Mesenchymal stem cell (in vitro differentiated cells and primary cell): Measurements from ENCODE around the gene NOC2L.

ENCODE experiments used
- DNase-seq: peaks from one replicate; pipeline ENCODE4 v3.0.0-alpha.2; 2013
- H2AFZ ChIP-seq: one replicate; pipeline ENCODE4 v1.6.1; 2013; ENCODE audit warnings: low read depth, mild to moderate bottlenecking, control low read depth, inconsistent platforms, low read length, moderate library complexity
- H2AK5ac ChIP-seq: 2 replicates; pipeline ENCODE4 v1.6.1; 2013; ENCODE audit warnings: low read length, moderate library complexity, mild to moderate bottlenecking, inconsistent platforms; ENCODE audit not compliant: severe bottlenecking
- H2BK120ac ChIP-seq: one replicate; pipeline ENCODE4 v1.6.1; 2013; ENCODE audit warnings: low read depth, mild to moderate bottlenecking, inconsistent platforms, low read length, moderate library complexity
- H2BK12ac ChIP-seq, 2 experiments: one replicate each; pipeline ENCODE4 v1.6.1; 2013; ENCODE audit warnings: inconsistent platforms in 2 of 2, low read length in 2 of 2, mild to moderate bottlenecking in 2 of 2, moderate library complexity in 2 of 2, control low read depth in 1 of 2
- H2BK15ac ChIP-seq: one replicate; pipeline ENCODE4 v1.6.1; 2013; ENCODE audit warnings: mild to moderate bottlenecking, low read depth, inconsistent platforms; ENCODE audit not compliant: poor library complexity, severe bottlenecking
- H2BK5ac ChIP-seq: 2 replicates; pipeline ENCODE4 v1.6.1; 2013; ENCODE audit warnings: low read depth, mild to moderate bottlenecking, low read length, control low read depth, inconsistent platforms; ENCODE audit not compliant: poor library complexity, severe bottlenecking
- H3K14ac ChIP-seq, 2 experiments: one replicate each; pipeline ENCODE4 v1.6.1; 2013; ENCODE audit warnings: inconsistent platforms in 2 of 2, low read length in 2 of 2, control low read depth in 1 of 2, mild to moderate bottlenecking in 1 of 2, moderate library complexity in 1 of 2
- H3K18ac ChIP-seq, 2 experiments: one replicate each; pipeline ENCODE4 v1.6.1; 2013; ENCODE audit warnings: inconsistent platforms in 2 of 2, low read length in 2 of 2, control low read depth in 1 of 2, low read depth in 1 of 2, mild to moderate bottlenecking in 1 of 2
- H3K23ac ChIP-seq, 2 experiments: one replicate each; pipeline ENCODE4 v1.6.1; 2013; ENCODE audit warnings: inconsistent platforms in 2 of 2, low read length in 2 of 2, mild to moderate bottlenecking in 2 of 2, moderate library complexity in 2 of 2, control low read depth in 1 of 2
- H3K27ac ChIP-seq: 2 replicates; pipeline ENCODE4 v1.5.1; 2013; ENCODE audit warnings: mild to moderate bottlenecking, moderate library complexity, low read length, control low read depth, inconsistent platforms; ENCODE audit not compliant: poor library complexity, severe bottlenecking
- H3K27me3 ChIP-seq, 2 experiments: 2 replicates each; pipeline versions ENCODE4 v1.6.1 to v1.7.0; 2013; ENCODE audit warnings: low read length in 2 of 2, mild to moderate bottlenecking in 2 of 2, moderate library complexity in 2 of 2, control low read depth in 1 of 2, inconsistent platforms in 1 of 2; ENCODE audit not compliant: control insufficient read depth in 1 of 2, insufficient read depth in 1 of 2
- H3K36me3 ChIP-seq, 2 experiments: 2 replicates each; pipeline versions ENCODE4 v1.6.1 to v1.7.0; 2013; ENCODE audit warnings: low read length in 2 of 2, control low read depth in 1 of 2, inconsistent platforms in 1 of 2, low read depth in 1 of 2, mild to moderate bottlenecking in 1 of 2; ENCODE audit not compliant: insufficient read depth in 2 of 2, control insufficient read depth in 1 of 2
- H3K4ac ChIP-seq, 2 experiments: one replicate each; pipeline ENCODE4 v1.6.1; 2013; ENCODE audit warnings: inconsistent platforms in 2 of 2, low read length in 2 of 2, mild to moderate bottlenecking in 2 of 2, moderate library complexity in 2 of 2, control low read depth in 1 of 2, low read depth in 1 of 2
- H3K4me1 ChIP-seq: 2 replicates; pipeline ENCODE4 v1.6.1; 2013; ENCODE audit warnings: low read depth, low read length, control low read depth; ENCODE audit not compliant: control insufficient read depth, insufficient read depth
- H3K4me2 ChIP-seq: 2 replicates; pipeline ENCODE4 v1.6.1; 2013; ENCODE audit warnings: low read length, mild to moderate bottlenecking, inconsistent platforms; ENCODE audit not compliant: poor library complexity, severe bottlenecking
- H3K4me3 ChIP-seq, 2 experiments: 2 replicates each; pipeline versions ENCODE4 v1.5.1 to v1.7.0; 2013; ENCODE audit warnings: low read length in 2 of 2, mild to moderate bottlenecking in 2 of 2, control low read depth in 1 of 2, low read depth in 1 of 2; ENCODE audit not compliant: insufficient read depth in 1 of 2
- H3K79me1 ChIP-seq: replicated peaks from 2 replicates; pipeline ENCODE4 v1.6.1; 2013; ENCODE audit warnings: mild to moderate bottlenecking, control low read depth, low read length, inconsistent platforms; ENCODE audit not compliant: poor library complexity, severe bottlenecking
- H3K9ac ChIP-seq: 2 replicates; pipeline ENCODE4 v1.7.0; 2013; ENCODE audit warnings: mild to moderate bottlenecking, low read length, moderate library complexity
- H3K9me3 ChIP-seq: 2 replicates; pipeline ENCODE4 v1.7.0; 2013; ENCODE audit warnings: mild to moderate bottlenecking, low read length; ENCODE audit not compliant: control insufficient read depth
- H4K8ac ChIP-seq: one replicate; pipeline ENCODE4 v1.6.1; 2013; ENCODE audit warnings: inconsistent platforms, mild to moderate bottlenecking, low read length, moderate library complexity
- H4K91ac ChIP-seq: one replicate; pipeline ENCODE4 v1.6.1; 2013; ENCODE audit warnings: mild to moderate bottlenecking, low read length, inconsistent platforms
- WGBS: methylation state at CpG from one replicate; pipeline ENCODE4 v1.1.7; 2013; ENCODE audit warnings: mixed read lengths; 5-methylcytosine and 5-hydroxymethylcytosine counted together

The NOC2L gene

DNA sequence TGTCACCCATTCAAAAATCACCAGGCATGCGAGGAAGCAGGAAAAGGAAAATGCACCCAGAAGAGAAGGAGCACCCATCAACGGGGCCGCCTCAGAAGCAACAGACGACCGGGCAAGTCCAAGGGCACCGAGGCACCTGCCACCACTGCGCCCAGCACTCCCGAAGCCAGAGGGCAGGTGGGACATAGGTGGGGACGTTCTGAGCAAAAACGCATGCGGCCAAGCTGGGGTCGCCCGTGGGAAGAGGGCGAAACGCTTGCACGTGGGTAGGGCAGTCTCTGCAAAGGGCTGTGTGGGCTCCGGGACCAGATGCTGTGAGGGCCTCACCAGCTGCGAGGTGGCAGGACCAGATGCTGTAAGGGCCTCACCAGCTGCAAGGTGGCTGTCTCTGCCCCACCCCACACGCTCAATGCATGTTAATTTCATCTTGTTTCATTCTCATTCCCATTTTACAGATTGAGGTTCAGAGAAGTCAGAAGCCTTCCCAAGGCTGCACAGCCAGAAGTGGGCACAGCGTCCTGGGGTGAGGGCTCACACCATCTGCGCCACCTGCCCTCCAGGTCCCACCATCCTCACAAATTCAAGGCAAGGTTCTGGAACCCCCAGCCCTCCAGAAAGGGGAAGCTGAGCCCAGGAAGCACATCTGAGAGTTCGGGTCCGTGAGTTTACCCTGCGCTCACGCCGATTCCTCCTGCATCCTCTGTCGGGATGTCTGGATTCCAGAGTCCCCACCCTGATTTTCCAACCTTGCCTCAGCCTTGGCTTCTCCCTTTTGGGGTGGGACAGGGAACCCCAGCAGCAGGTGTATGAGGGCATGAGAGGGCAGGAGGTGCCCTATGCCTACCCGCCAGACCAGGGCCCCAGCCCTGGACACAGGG is 43.5 kb downstream of the NOC2L start:
- Histone ChIP-seq H2BK120ac (no peak overlapping the region), H3K4me1 (peaks cover 32% of the 10 kb centered on the region), H3K79me1 (no peaks in the 10 kb centered on the region), H2BK12ac (no peak overlapping the region), H3K9me3 (no peaks in the 10 kb centered on the region), H4K91ac (no peak overlapping the region), H3K4ac (no peak overlapping the region), H4K8ac (no peak overlapping the region), H2BK15ac (peak overlapping the region; percentile 3), H3K27ac (no peak overlapping the region), H3K23ac (no peak overlapping the region), H3K4me2 (no peak overlapping the region), H2AK5ac (no peak overlapping the region), H3K14ac (no peak overlapping the region), H2AFZ (no peak overlapping the region), H3K36me3 (no peaks in the 10 kb centered on the region), H3K27me3 (peaks cover 61 to 96% of the 10 kb centered on the region in 2 experiments), H3K18ac (no peak overlapping the region), H2BK5ac (no peak overlapping the region), H3K4me3 (no peak overlapping the region), H3K9ac (no peak overlapping the region)
- WGBS, result 82% methylated on average over 24 of the region's 28 CpGs
- DNase-seq, result no peak

DNA sequence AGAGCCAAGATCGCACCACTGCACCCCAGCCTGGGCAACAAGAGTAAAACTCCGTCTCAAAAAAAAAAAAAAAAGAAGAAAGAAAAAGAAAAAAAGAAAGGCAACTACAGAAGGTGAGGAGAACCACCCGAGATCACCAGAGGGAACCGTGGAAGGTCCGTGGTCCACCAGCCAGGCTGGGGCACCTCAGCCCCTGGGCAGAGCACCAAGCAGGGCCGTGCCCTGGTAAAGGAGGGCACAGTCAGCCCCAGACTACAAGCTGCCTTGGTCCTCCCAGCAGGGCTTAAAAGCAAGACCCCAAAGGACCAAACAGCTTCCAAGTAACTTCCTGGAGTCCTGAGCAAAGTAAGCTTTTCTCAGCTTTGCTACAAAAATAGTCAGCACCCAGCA is 44.2 kb downstream of the NOC2L start:
- H3K36me3 ChIP-seq, result no peaks in the 10 kb centered on the region
- peaks cover 54 to 94% of the 10 kb centered on the region in 2 experiments for H3K27me3 ChIP-seq
- no peak overlapping the region for H3K4ac ChIP-seq
- no peaks in the 10 kb centered on the region for H3K79me1 ChIP-seq
- H2AFZ ChIP-seq, result no peak overlapping the region
- no peak overlapping the region for H3K27ac ChIP-seq
- no peak overlapping the region for H2BK120ac ChIP-seq
- H2BK15ac ChIP-seq, result no peak overlapping the region
- H2AK5ac ChIP-seq, result no peak overlapping the region
- H3K4me3 ChIP-seq, result no peak overlapping the region
- no peak overlapping the region for H2BK12ac ChIP-seq
- H3K4me2 ChIP-seq, result no peak overlapping the region
- H2BK5ac ChIP-seq, result no peak overlapping the region
- no peak overlapping the region for H4K91ac ChIP-seq
- no peak overlapping the region for H3K23ac ChIP-seq
- WGBS, result 88% methylated on average over 6 of the region's 6 CpGs
- no peak overlapping the region for H3K14ac ChIP-seq
- H4K8ac ChIP-seq, result no peak overlapping the region
- DNase-seq, result no peak
- no peak overlapping the region for H3K18ac ChIP-seq
- no peaks in the 10 kb centered on the region for H3K9me3 ChIP-seq
- H3K4me1 ChIP-seq, result peaks cover 34% of the 10 kb centered on the region
- H3K9ac ChIP-seq, result no peak overlapping the region

DNA sequence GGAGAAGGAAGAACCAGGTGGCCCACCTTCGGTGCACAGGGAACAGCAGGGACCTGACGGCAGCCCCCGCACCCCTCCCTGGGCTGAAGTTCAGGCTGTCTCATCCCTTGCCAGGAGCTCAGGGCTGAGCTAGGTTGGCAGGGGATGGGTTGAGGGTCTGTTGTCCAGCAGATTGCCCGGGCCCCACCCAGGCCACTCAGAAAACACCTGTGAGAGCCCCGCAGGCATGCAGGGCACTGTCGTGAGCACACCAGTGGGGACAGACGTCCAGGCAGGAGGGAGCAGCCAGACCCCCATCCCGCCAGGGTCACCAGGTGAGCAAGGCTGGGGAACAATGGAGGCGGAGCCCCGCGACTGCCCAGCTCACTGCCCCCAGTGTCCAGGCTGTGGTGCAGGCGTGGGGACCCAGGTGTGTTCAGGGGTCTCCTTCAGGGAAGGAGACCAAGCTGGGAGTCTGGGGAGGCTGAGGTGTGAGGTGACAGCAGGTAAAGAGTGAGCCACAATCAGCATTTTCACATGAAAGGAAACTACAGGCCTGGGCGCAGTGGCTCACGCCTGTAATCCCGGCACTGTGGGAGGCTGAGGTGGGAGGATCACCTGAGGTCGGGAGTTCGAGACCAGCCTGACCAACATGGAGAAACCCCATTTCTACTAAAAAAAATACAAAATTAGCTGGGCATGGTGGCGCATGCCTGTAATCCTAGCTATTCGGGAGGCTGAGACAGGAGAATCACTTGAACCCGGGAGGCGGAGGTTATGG is 44.7 kb downstream of the NOC2L start:
- 84% methylated on average over 19 of the region's 21 CpGs for WGBS
- H2AFZ ChIP-seq, result no peak overlapping the region
- H3K36me3 ChIP-seq, result no peaks in the 10 kb centered on the region
- H3K79me1 ChIP-seq, result no peaks in the 10 kb centered on the region
- no peak overlapping the region for H4K91ac ChIP-seq
- H2BK120ac ChIP-seq, result no peak overlapping the region
- H4K8ac ChIP-seq, result no peak overlapping the region
- no peak overlapping the region for H2BK12ac ChIP-seq
- no peak overlapping the region for H2BK5ac ChIP-seq
- no peak overlapping the region for H2AK5ac ChIP-seq
- H3K27ac ChIP-seq, result no peak overlapping the region
- H3K9ac ChIP-seq, result no peak overlapping the region
- no peak overlapping the region for H3K4ac ChIP-seq
- H3K9me3 ChIP-seq, result no peaks in the 10 kb centered on the region
- H3K27me3 ChIP-seq, result peaks cover 49 to 88% of the 10 kb centered on the region in 2 experiments
- H3K4me3 ChIP-seq, result no peak overlapping the region
- H2BK15ac ChIP-seq, result no peak overlapping the region
- no peak overlapping the region for H3K18ac ChIP-seq
- H3K4me1 ChIP-seq, result peaks cover 34% of the 10 kb centered on the region
- H3K14ac ChIP-seq, result no peak overlapping the region
- no peak overlapping the region for H3K23ac ChIP-seq
- H3K4me2 ChIP-seq, result no peak overlapping the region
- DNase-seq, result no peak

DNA sequence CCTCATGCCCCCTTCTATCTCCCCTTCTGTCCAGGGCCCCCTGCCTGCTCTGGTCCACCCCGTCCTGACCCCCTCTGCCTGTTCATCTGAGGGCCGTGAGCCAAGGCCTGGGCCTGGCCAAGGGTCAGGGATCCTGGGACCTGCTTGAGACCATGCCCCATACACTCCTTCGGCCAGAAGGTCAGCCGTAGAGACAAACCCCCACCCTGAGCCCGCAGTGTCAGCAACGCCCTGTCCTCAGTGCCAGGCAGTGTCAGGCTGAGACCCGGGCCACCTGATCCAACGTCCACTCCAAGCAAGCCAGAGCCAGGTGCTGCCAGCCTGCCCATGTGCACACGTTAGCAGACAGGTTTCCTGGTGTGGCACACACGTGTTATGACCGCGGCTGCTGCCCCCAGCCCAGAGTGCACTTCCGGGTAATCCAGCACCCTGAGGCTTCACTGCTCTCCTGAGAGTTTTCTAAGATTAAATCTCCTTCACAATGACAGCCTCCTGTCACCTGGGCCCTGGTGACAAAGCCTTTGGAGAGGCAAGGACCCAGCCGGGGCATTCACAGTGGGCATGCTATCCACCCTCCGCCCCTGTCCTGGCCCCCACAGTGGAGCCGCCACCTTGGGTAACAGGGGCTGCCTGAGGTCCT is 45.4 kb downstream of the NOC2L start:
- H2BK12ac ChIP-seq, result peak overlapping the region in 1 of 2 experiments; percentile 6
- no peak overlapping the region for H3K9ac ChIP-seq
- no peak overlapping the region for H2BK5ac ChIP-seq
- H3K14ac ChIP-seq, result no peak overlapping the region
- H2BK15ac ChIP-seq, result no peak overlapping the region
- H3K18ac ChIP-seq, result no peak overlapping the region
- H3K23ac ChIP-seq, result no peak overlapping the region
- H3K4ac ChIP-seq, result no peak overlapping the region
- no peak overlapping the region for H3K4me3 ChIP-seq
- no peaks in the 10 kb centered on the region for H3K36me3 ChIP-seq
- no peak overlapping the region for H4K8ac ChIP-seq
- H2AK5ac ChIP-seq, result no peak overlapping the region
- DNase-seq, result no peak
- H3K9me3 ChIP-seq, result no peaks in the 10 kb centered on the region
- H3K4me1 ChIP-seq, result peaks cover 34% of the 10 kb centered on the region
- H2AFZ ChIP-seq, result no peak overlapping the region
- no peak overlapping the region for H3K4me2 ChIP-seq
- H3K27ac ChIP-seq, result no peak overlapping the region
- 88% methylated on average over 16 of the region's 16 CpGs for WGBS
- H3K27me3 ChIP-seq, result peaks cover 43 to 81% of the 10 kb centered on the region in 2 experiments
- no peaks in the 10 kb centered on the region for H3K79me1 ChIP-seq
- no peak overlapping the region for H2BK120ac ChIP-seq
- no peak overlapping the region for H4K91ac ChIP-seq
